CD4-positive, alpha-beta T cell treated with Interleukin-4 for 1 hour (primary cell): Measurements from ENCODE around the gene MGAT4B.

ENCODE experiments used
- DNase-seq, 2 donors: peaks; one replicate each; pipeline ENCODE4 v3.0.0-alpha.2; 2020 to 2022

The MGAT4B gene

DNA sequence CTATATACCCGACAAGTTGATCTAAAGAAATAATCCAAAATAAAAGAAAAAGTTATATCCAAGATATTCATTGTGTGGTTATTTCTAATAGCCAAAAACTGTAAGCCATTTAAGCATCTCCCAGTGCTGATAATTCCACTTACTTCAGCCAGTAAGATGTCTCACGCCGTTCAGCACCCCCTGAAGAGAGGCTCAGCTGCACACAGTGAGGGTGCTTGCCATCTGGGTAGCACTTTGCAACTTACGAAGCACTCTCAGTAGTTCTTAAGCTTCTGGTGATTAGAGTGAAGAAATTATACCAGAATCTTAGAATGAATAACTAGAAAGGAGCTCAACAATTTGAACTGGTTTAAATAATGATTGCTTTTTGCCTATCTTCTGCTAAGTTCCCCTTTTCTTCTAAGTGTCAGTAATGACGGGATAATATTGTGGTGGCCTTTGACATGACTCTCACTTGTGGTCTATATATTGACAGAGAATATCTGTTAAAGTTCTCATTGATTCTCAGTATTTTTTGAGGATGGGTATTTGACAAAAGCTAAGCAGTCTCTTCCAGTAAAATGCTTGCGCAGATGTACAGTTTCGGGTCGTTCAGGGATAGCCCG, 39.1 kb downstream of the MGAT4B start:
- no peak for DNase-seq

DNA sequence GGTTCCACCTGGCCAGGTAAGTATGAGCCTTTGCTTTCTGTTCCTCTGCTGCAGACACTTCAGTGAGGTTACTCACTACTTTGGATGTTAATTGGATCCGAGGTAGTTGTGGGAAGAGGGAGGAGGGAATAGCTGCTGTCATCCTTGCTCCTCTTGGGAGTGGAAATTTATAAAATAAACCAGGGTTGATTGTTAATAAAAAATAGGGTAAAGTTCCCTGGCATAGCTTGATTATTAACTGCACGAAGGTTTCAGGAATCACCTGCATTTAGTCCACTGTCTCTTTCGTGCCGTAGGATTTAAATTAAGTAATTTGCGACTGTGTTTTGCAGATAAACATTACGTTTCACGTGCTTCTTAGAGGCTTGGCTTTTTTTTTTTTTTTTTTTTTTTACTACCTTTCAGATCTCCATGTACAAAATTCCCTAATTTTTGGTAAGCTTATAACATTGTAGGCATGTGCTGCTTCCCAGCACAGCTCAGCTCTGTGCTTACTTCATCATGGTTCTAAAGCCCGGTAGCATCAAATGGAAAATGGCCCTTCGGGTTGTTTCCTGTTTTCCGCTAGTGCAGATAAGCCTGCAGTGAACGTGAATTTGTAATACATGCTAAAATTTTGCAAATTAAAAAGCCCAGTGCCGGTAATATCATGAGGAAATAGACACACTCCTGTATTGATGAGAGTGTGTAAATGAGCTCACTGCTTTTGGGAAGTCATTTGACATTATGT, 39.8 kb downstream of the MGAT4B start:
- DNase-seq = no peak

DNA sequence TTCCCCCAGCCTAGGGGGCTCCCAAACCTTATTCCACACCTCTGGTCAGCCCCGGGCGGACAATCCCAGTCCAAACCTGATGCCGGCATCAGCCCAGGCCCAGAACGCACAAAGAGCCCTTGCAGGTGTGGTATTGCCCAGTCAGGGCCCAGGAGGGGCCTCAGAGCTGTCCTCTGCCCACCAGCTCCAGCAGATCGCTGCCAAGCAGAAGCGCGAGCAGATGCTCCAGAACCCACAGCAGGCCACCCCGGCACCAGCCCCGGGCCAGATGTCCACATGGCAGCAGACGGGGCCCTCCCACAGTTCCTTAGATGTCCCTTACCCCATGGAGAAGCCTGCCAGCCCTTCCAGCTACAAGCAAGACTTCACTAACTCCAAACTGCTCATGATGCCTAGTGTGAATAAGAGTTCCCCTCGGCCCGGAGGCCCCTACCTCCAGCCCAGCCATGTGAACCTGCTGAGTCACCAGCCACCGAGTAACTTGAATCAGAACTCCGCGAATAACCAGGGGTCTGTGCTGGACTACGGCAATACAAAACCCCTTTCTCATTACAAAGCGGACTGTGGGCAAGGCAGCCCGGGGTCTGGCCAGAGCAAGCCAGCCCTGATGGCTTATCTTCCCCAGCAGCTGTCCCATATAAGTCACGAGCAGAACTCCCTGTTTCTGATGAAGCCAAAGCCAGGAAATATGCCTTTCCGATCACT, 40.5 kb downstream of the MGAT4B start:
- no peak for DNase-seq

DNA sequence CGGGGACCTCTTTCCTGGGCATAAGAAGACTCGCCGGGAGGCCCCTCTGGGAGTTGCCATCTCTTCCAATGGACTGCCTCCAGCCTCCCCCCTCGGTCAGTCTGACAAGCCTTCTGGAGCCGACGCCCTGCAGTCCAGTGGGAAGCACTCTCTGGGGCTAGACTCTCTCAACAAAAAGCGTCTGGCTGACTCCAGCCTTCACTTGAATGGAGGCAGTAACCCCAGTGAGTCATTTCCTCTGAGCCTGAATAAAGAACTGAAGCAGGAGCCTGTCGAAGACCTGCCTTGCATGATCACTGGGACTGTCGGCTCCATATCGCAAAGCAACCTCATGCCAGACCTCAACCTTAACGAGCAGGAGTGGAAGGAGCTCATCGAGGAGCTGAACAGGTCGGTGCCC, 41.3 kb downstream of the MGAT4B start:
- DNase-seq = no peak

DNA sequence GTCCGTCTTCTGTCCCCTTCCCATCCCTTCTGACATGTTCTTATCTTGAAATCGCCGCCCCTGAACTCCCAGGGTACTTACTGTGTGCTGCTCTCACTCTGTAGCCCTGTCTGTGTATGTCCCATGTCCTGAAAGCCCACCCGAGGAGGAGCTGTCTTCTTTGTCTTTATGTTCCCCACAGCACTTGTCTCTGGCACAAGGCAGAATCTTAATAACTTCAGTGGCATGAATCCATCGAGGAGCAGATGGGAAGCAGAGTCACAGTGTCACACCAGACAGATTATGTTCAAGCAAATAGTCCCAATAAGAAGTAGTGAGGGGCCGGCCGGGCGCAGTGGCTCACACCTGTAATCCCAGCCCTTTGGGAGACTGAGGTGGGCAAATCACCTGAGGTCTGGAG, 42.6 kb downstream of the MGAT4B start:
- no peak for DNase-seq

DNA sequence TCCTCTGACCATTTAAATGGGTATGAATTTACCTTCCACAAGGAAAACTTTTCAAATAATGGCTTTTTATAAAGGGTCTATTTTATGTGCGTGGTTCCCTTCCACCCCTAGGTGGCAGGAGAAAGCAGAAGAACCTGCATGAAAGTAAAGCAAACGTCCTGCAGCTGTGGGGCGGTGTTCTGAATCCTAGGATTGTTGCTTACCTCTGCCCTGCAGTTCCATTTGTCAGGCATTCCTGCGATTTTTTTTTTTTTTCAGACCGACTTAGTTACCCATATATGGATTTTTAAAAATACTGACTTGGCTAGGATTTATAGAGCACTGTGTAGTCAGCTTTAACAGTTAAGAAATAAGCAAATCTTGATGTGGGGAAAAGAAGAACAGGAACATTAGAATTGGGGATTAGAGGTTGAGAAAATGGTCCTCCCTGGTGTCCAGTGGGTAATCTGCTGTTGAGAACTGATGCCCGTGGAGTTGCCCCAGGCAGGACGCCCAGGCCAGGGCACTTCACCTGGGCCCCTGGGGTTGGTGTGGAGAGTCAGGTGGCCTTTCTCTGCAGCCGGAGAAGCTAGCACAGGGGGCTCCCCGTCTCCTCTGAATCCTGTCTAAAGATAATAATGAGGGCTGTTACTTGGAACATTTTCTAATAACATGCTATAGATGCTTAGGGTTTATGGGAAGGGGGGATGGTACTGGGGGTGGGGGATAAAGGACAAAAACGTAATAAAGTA, 43.3 kb downstream of the MGAT4B start:
- DNase-seq = peak; percentile 59 to 71

DNA sequence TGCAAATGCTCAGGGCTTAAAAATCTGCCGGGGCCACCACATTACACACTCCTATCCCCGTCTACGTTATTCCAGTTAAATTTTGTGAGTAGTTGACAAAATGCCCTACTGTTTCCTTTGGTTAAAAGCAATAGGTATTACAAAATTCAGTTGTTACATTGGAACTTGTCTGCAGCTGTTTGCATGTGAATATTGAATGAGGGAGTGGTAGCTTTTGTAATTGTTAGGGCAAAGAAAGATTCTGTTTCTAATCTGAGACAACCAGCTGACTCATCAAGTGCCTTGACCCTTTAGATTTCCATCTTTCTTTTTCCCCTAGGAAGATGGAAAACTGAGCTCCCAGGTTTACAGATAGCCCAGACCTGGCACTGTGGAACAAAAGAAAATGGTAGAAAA, 43.9 kb downstream of the MGAT4B start:
- DNase-seq = no peak

DNA sequence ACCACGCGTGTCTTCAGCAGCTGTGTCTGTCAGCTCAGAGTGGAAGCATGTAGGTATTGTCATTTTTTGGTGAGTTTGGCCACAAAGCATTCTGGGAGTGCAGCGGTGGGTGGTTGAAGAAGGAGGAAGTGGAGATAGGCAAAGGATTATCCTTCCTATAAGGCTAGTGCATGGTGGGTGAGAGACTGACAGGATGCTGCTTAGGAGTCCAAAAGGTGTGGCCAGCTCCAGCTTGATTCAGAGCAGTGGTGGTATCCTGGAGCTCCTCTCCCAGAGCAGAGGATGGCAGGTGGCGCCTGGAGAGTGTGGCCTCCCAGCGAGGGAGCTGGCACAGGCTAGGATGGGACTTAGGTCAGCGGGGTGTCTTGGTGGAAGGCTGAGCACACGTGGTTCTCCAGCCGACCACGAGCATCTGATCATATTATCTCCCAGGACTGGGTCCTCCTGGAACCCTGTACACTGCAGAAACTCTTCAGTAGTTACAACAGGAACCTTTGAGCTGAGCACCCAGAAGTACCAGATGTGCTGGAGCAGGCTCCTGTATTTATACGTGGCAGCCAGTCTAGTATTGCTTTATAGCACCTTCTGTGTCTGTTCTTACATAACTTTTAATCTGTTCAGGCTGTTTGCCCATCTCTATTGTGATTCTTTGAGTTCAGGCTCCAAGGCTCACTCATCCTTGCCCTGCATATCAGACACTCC, 44.4 kb downstream of the MGAT4B start:
- peak; percentile 31 to 33 for DNase-seq

DNA sequence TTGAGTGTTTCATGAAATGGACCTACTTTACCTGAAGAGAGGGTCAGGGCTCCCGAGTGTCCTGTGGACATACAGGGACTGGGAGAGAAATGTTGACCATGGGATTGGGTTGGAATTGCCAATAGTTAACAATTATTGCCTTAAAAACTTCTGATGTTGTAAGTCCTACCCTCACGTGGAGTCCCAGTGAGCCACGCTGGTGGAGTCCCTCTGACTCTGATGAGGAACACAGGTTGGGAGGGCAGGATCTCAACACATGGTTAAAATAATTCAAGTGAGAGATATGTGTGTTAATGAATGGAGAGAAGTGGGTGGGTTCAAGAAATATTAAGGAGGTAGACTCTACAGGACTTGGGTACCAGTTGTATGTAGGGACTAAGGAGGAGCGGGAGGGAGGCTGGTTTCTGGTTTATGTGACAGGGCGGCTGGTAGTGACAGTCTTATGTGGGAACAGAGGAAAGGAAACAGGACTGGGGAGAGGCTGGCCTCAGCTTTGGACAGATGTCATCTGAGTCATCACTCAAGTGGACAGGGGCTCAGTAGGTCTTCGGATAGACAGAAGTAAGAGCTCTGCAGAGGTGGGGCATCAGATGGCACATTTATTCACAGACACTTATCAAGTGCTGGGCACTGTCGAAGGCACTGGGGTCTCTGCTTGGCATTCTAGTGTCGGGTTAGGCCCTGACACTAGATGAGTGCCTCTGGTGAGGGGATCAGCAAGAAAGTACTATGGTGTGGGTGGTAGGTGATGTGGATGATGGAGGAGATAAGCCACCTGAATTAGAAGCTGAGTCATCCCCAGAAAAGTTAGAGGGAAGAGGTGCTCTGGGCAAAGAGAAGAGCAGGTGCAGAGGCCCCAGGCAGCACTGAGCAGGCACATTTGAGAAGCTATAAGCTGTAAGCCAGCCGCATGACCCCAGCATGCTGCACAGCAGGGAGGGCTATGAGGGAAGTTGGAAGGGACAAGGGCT, 46.8 kb downstream of the MGAT4B start:
- no peak for DNase-seq

DNA sequence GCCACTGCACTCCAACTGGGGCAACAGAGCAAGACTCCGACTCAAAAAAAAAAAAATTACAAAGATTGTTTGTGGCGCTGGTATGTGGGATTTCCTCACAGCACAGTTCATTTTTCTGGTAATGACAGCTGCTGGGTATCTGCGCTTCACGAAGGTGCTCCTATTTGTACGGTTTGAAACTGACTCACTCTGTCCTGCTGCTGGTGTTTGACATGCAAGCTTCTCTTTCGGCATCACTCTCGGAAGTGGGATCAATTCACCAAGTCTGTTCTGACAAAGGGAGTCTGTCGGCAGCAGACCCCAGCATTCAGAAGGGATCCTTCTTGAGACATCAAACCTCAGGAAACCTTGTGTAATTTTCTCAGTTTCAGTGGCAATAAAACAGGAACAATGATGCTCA, 47.7 kb downstream of the MGAT4B start:
- no peak for DNase-seq

DNA sequence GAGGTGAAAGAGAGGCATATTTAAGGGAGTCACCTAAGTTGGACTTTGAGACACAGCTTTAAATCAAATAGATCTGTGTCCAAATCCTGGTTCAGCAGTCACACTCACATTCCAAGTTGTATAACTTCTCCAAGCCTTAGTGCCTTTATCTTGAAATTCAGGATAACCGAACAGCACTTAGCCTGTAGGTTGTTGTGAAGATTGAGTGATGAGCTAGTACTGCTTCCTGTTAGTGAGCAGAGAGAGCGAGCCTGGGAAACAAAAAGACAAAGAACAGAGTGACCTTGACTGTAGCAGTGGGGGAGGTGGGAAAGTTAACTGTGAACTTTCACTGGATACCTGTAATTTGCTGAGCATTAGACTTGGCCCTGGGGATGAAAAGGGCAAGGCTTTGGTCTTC, 51.6 kb downstream of the MGAT4B start:
- no peak for DNase-seq

DNA sequence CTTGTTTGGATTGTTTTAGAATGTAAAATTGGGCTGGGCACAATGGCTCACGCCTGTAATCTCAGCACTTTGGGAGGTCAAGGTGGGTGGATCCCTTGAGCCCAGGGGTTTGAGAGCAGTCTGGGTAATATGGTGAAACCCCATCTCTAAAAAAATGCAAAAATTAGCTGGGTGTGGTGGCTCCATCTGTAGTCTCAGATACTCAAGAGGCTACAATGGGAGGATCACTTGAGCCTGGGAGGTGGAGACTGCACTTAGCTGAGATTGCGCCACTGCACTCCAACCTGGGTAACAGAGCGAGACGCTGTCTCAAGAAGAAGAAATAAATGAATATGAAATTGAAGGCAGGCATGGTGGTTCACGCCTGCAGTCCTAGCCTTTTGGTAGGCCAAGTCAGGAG, 52.7 kb downstream of the MGAT4B start:
- DNase-seq = no peak

DNA sequence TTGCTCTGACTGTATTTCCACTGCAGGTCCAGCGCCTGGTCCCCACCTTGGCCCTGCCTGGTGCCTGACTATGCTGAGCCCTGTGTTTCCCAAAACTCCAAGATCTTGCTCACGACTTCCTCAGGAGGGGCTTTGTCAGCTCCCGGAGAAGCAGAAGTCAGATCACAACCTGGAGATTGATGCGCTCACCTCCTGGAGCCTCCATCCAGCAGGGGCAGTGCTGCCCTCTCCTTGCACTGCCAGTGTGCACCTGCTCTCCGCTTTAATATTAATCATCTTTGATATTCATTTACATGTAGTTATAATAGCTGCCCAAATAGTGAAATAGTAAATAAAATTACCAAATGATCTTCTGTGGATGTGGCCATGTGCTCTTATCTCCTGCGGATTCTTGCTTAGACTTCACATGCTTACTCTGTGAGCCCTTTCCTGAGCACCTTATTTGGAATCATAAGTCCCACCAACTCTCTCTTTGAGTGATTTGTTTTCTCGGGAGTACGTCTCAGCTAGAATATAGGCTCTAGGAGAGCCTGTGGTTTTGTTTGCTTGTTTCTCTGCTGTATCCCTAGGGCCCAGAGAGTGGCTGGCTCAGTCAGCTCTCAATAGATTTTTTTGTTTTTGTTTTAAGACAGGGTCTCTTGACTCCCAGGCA, 56.7 kb downstream of the MGAT4B start:
- DNase-seq = no peak

DNA sequence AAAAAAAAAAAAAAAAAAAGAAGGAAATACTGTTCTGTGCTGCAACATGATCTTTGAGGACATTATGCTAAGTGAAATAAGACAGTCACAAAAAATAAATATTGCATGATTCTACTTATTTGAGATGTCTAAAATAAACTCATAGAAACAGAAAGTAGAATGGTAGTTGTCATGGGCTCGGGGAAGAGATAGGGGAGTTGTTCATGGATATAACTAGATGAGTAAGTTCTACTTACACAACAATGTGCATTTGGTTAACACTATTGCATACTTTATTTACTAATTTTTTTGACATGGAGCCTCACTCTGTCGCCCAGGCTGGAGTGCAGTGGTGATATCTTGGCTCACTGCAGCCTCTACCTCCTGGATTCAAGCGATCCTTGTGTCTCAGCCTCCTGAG, 58.9 kb downstream of the MGAT4B start:
- DNase-seq = no peak
